ENCODE data around the gene INTS11. TPM values are rescaled to one million over a fixed set of nuclear protein-coding genes. Genes with fewer than 3 reads are reported as not detected.
A peak's percentile ranks its signal among the peaks of the same experiment; 100 is the strongest.

Gene INTS11
- total RNA-seq, 1 experiment from 2014 or later: 139 TPM

GRCh38 chr1:1341549-1342021 is 17.1 kb upstream of the INTS11 start:
- TF ChIP-seq CTCF (conservative IDR thresholded peaks at IDR 0.05): no peak
- no peak overlapping the region for H3K4ac ChIP-seq (ENCODE audit: low read depth, low read length)
- no peak overlapping the region for H2BK12ac ChIP-seq (ENCODE audit: insufficient read length, low read depth, low read length)
- no peaks in the 10 kb centered on the region for H3K4me1 Mint-ChIP-seq
- no peak overlapping the region for H2BK15ac ChIP-seq (ENCODE audit: low read depth, low read length)
- H2BK5ac ChIP-seq (ENCODE audit: insufficient read length, low read length): no peak overlapping the region
- H2BK20ac ChIP-seq (ENCODE audit: low read depth, low read length, poor library complexity, severe bottlenecking): no peak overlapping the region
- H3K36me3 Mint-ChIP-seq (ENCODE audit: insufficient read depth in 1 of 3, low read depth in 3 of 3): peaks cover 21 to 36% (median 31%) of the 10 kb centered on the region in 3 experiments
- H3K27ac ChIP-seq (ENCODE audit: insufficient read length, low read depth, low read length): no peak overlapping the region
- no peak overlapping the region for H2AFZ ChIP-seq (ENCODE audit: low read length)
- no peak overlapping the region for H3T11ph ChIP-seq (ENCODE audit: low read length)
- no peak overlapping the region for H2AK5ac ChIP-seq (ENCODE audit: insufficient read length, low read length)
- no peak overlapping the region for H3K56ac ChIP-seq (ENCODE audit: insufficient read length, low read depth, low read length)
- H3K4me2 ChIP-seq (ENCODE audit: insufficient read depth, insufficient read length, low read length): no peak overlapping the region
- no peaks in the 10 kb centered on the region for H3K27me3 Mint-ChIP-seq (ENCODE audit: low read depth)
- peaks cover 0 to 8% of the 10 kb centered on the region in 2 experiments; a peak in 3 of 5 replicates for H3K9me3 Mint-ChIP-seq
- no peak overlapping the region for H3K23ac ChIP-seq (ENCODE audit: insufficient read length, low read depth, low read length)
- no CpG with 5 or more reads among the region's 17 CpGs for whole genome bisulfite sequencing (ENCODE audit: extremely low coverage, insufficient read length, low lambda C conversion rate)
- DNase-seq: no peak
- peak overlapping the region in 1 of 2 experiments; percentile 32; a peak in 1 of 5 replicates for H3K4me3 Mint-ChIP-seq
- H4K8ac ChIP-seq (replicated peaks; ENCODE audit: insufficient read length, low read depth, low read length): no peak overlapping the region
- H3K18ac ChIP-seq (ENCODE audit: insufficient read length, low read depth, low read length): no peak overlapping the region
- H2BK120ac ChIP-seq (ENCODE audit: low read depth, low read length, poor library complexity, severe bottlenecking): no peak overlapping the region
- no peaks in the 10 kb centered on the region for H3K27me3 ChIP-seq (ENCODE audit: insufficient read depth, low read length)
- no peaks in the 10 kb centered on the region for H3K4me1 ChIP-seq (ENCODE audit: insufficient read depth, low read length)
- no peaks in the 10 kb centered on the region; the same call in 1 of the 2 replicates for H3K79me2 ChIP-seq (ENCODE audit: insufficient read depth, low read length)
- H3K14ac ChIP-seq (ENCODE audit: insufficient read depth, low read length): no peak overlapping the region
- H3K9ac ChIP-seq (ENCODE audit: extremely low read depth, insufficient read length, low read length): no peak overlapping the region
- H4K91ac ChIP-seq (ENCODE audit: insufficient read length, low read depth, low read length): no peak overlapping the region
- H4K20me1 ChIP-seq (ENCODE audit: control insufficient read depth, insufficient read depth, insufficient read length): no peaks in the 10 kb centered on the region
- no peaks in the 10 kb centered on the region for H3K23me2 ChIP-seq (ENCODE audit: insufficient read length, low read depth, low read length, poor library complexity, severe bottlenecking)
- peaks cover 2% of the 10 kb centered on the region for H3K79me1 ChIP-seq (ENCODE audit: insufficient read depth, low read depth, low read length, poor library complexity, severe bottlenecking)
- no peaks in the 10 kb centered on the region for H3K9me3 ChIP-seq (ENCODE audit: control insufficient read depth, low read depth, low read length)
- H4K5ac ChIP-seq (ENCODE audit: insufficient read length, low read depth, low read length): no peak overlapping the region
- H3K27ac Mint-ChIP-seq: no peak overlapping the region
